HG02973 (cell line): Measurements from ENCODE around the gene NRG2.

Source experiments
- ATAC-seq: cut with Tn5 transposase; IDR thresholded peaks from one replicate; pipeline ENCODE4 v1.9.1; 2021; ENCODE audit warnings: moderate library complexity; ENCODE audit not compliant: unreplicated experiment

NRG2 gene

GRCh38 chr5:140042643-140043507 is at the start of gene NRG2:
Gene NRG2 (minus strand): TSS chr5:140043299.
- ATAC-seq = peak; percentile 50

GRCh38 chr5:140090251-140090650 is 47.2 kb upstream of the NRG2 start:
- ATAC-seq = no peak

DNA sequence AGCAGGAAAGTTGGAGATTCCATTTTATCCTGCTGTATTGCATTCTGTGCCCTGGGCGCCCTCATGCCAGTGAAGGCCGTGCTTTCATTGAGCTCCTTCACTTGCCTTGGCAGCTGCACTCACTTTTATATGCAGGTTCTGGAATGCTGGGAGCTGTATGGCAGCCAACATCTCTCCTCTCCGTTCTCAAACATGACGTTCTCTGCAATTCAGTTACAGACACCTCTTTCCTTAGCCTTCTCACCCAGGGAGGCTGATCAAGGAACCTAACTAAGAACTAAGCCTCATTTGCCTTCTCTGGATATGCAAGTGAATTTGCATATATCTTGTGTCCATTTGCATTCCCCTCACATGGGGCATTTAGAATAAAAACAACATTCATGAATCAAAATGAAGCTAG is 41.4 kb upstream of the NRG2 start:
- no peak for ATAC-seq

DNA sequence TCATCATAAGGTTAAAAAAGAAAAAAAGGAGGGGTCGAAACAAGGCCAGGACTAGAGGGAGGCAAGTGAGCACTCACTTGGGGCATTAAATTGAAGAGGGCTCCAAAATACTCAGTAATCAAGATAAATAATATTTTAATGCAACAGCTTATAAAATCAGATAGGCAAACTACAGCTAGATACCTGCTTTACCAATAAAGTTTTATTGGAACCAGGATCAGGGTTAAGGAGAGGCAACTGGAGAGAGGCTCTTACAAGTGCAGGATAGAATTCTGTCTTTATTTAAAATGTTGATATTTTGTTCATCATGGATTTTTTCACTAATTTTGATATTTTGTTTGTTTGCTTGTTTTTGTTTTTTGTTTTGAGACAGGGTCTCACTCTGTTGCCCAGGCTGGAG is 40.6 kb upstream of the NRG2 start:
- ATAC-seq = no peak

GRCh38 chr5:140083120-140083519 is 40.0 kb upstream of the NRG2 start:
- no peak for ATAC-seq

- no peak for ATAC-seq
Observed at GRCh38 chr5:140076788-140077187, 33.7 kb upstream of the NRG2 start.

DNA sequence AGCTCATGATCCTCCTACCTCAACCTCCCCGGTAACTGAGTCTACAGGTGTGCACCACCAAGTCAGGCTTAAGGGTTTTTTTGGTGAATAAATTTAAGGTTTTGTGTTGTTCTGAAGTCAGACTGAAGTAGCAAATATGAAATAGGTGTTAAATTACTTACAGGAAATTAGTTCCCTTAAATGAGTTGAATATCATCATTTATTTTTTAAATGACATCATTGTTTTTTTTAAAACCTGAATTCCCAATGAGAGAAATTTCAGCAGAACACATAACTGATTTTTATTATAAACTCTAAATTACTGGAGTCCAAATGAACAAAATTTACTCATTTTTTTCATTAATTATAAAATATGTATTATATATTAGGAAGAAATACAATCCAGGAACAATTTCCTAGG is 33.0 kb upstream of the NRG2 start:
- ATAC-seq = no peak

- no peak for ATAC-seq
Observed at GRCh38 chr5:140075371-140075770, 32.3 kb upstream of the NRG2 start.

GRCh38 chr5:140073296-140073695 is 30.2 kb upstream of the NRG2 start:
- no peak for ATAC-seq

- ATAC-seq = no peak
Observed at GRCh38 chr5:140072812-140073211, 29.7 kb upstream of the NRG2 start.

DNA sequence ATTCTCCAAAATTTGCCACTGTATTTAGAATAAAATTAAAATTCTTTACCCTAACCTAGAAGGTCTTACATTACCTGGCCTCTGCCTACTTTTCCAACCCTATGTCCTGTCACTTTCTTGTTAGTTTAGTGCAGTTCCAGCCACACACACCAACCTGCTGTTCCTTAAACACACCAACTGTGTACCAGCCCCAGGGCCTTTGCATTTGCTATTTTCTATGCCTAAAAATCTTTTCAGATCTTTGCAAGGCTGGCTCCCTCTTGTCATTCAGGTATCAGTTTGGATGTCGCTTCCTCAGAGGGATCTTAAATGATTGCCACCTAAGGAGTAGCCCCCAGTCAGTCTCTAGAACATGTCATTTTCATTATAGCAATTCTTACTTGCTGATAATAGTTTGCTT is 17.7 kb upstream of the NRG2 start:
- ATAC-seq = no peak

GRCh38 chr5:140058212-140058932 is 15.3 kb upstream of the NRG2 start:
- ATAC-seq = no peak

- ATAC-seq = no peak
Observed at GRCh38 chr5:140056880-140057279, 13.8 kb upstream of the NRG2 start.

- ATAC-seq = no peak
Observed at GRCh38 chr5:140055152-140055551, 12.1 kb upstream of the NRG2 start.

GRCh38 chr5:140054086-140054689 is 11.1 kb upstream of the NRG2 start:
- no peak for ATAC-seq

DNA sequence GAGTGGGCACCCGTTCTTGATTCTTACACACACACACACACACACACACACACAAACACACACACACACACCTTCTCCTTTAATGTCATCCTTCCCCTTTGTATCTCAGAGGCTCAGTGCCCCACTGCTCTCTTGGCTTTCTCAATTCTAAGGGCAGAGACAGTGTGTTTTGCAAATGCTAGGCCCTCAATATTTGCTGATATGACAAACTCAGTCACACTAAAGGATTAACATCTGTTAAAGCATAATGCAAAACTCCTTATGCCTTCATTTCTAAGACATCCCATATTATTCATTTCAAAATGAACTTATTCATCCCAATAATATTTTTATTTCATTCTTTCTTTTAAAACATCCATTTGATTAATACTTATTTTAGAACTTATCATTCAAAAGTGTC is 8.9 kb upstream of the NRG2 start:
- no peak for ATAC-seq

DNA sequence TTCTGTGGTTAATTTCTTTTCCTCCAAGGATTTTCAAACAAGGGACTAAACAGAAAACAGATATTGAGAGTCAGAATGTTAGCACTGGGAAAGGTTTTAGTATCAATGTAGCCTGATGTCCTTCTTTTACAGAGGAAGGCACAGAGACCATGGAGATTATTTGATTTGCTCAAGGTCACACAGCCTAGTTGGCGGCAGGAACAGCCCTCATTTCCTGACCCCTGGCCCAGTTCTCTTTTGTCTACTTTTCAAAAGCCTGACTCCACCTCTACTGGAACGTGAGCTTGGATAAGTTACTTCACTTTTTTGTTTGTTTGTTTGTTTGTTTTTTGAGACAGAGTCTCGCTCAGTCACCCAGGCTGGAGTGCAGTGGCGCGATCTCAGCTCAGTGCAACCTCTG is 6.6 kb upstream of the NRG2 start:
- no peak for ATAC-seq

- no peak for ATAC-seq
Observed at GRCh38 chr5:140049205-140049604, 6.1 kb upstream of the NRG2 start.

DNA sequence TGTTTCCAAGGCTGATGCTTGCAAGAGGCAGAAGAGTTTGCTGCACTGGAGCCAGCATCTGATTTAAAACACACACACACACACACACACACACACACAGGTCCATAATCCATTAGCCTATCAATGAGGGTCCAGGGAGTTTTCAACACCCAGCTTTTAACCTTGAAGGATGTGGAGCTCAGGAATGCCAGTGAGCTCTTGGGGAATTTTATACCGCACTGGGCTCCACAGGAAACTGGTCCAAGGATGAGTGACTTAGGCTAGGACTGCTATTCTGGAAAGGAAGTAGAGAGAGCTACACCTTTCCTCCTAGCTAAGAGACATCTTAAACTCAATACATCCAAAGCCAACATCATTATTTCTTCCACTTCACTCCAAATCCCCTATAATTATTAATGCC is 942 bp upstream of the NRG2 start:
- no peak for ATAC-seq

DNA sequence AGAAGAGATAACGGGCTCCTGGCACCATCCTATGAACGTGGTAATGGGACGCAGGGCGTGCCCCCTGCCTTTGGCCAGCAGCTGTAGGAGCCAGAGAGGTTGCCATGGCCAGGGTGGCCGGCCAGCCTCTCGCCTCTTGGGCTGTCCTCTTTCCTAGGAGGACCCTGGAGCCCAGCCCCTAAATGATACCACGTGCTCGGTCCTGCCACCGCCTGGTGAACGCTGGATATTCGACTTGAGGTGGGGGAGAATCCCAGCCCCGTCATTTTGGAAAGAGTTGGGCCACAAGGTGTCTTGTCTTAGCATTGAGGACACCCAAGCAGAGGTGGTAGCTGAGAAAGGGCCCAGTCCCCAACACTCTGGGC is 391 bp upstream of the NRG2 start:
- no peak for ATAC-seq

GRCh38 chr5:140042393-140042642 is 781 bp downstream of the NRG2 start:
- no peak for ATAC-seq
